Measurements from ENCODE around the gene NPC1.

GRCh38 chr18:23614413-23614812 is 28.1 kb upstream of the NPC1 start:
- TF ChIP-seq EZH2 (IDR thresholded peaks at IDR 0.05; ENCODE audit: low read depth, low read length, severe bottlenecking) (no peak), POLR2A (IDR thresholded peaks at IDR 0.05; ENCODE audit: control extremely low read depth in 1 of 2, low read depth in 2 of 2, low read length in 2 of 2) (no peak), POU5F1 (IDR thresholded peaks at IDR 0.05; ENCODE audit: low read depth, low read length) (no peak), MAFK (IDR thresholded peaks at IDR 0.05; ENCODE audit: low read depth, low read length) (no peak)

All from H1 (cell line).